ENCODE data around the gene C17orf75. TPM values are rescaled to one million over a fixed set of nuclear protein-coding genes. Genes with fewer than 3 reads are reported as not detected.
"Not testable (repeated sequence)": the region's sequence is repeated elsewhere in the genome, so short reads cannot be mapped to it uniquely, and the experiment has no call there.

C17orf75 gene
- total RNA-seq, 2 donors from 2014 or later: 12.1 to 14.8 TPM

DNA sequence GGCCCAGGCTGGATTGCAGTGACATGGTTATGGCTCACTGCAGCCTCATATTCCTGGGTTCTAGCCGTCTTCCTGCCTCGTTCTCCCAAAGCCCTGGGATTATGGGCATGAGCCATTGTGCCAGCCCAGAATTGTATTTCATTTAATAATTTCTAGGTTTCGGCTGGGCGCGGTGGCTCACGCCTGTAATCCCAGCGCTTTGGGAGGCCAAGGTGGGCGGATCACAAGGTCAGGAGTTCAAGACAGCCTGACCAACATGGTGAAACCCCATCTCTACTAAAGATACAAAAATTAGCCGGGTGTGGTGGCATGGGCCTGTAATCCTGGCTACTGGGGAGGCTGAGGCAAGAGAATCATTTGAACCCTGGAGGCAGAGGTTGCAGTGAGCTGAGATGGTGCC is 10.8 kb upstream of the C17orf75 start:
- H3K4me3 Mint-ChIP-seq: peak overlapping the region; percentile 97
- H3K36me3 Mint-ChIP-seq (ENCODE audit: low read depth): peaks cover 79% of the 10 kb centered on the region
- not testable (repeated sequence) for H3K27me3 Mint-ChIP-seq; H3K27ac Mint-ChIP-seq; H3K9me3 Mint-ChIP-seq; ATAC-seq (replicated peaks)
- H3K4me1 Mint-ChIP-seq: peaks cover 19% of the 10 kb centered on the region

DNA sequence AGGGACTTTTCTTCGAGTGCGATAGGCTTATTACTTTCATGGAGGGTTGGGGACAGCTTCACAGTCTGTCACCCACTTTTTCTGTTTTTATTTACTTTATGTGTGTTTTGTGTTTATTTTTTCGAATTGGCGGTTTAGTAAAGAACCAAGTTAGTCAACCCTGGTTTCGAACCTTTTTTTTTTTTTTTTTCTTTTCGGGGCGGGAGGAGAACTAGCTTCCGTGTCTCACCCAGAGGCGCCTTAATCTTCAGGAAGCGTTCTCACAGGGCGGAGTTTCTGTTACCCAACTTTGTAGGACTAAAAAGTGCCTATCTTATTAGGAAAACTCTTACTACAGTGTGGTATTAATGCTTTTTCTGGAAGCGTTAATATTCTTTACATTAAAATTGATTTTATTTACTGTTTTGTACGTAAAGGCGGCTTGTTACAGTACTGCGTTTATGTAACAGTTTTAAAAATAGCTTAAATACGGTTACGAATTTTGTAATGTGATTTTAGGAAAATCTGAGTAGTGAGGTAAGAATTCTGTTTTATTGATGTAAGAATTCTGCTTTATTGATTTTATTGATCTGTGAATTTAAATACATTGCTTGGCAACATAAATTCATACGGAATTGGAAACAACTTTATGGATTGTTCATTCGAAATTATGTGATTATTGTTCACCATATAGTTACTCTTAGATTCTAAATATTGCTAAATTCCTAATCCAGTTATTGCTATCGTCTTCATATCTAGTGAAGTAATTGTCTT is 8.9 kb upstream of the C17orf75 start:
- Mint-ChIP-seq H3K9me3 (no peaks in the 10 kb centered on the region), H3K27ac (peak overlapping the region; percentile 99), H3K4me3 (peak overlapping the region; percentile 97), H3K36me3 (ENCODE audit: low read depth) (peaks cover 63% of the 10 kb centered on the region), H3K4me1 (peaks cover 13% of the 10 kb centered on the region), H3K27me3 (no peaks in the 10 kb centered on the region)
- peak; percentile 53 for ATAC-seq (replicated peaks)

DNA sequence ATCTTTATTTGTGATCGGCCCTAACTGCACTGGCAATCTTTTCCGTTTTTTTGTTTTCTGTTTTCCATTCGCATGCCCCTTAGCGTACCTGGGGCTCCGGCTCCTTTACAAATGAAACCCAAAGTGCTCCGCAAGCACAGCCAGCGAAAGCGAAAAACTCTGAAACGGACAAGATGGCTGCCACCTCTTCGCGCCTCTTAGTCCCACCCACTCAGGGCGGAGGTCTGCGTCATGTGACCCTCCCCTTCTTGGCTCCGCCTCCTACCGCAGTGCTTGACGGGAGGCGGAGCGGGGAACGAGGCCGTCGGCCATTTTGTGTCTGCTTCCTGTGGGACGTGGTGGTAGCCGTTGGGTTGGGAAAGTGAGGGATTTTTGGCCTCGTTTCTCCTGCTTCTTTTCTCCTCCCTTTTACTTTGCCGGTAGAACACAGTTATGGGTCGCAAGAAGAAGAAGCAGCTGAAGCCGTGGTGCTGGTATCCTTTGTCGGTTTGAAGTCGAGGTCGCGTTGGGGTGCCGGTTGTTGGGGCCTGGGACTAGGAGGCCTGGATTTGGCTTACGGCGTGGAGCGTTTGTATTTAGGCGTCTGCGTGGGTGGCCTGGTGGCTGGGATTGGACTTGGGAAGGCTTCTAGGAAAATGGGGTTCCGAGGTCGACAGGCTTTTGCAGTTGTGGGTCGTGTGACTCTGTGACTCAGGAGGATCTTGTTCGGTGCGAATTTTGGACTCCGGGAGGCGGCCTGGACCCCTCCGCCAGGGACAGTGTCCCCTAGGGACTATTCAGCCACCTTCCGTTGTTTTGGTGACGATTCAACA is 8.1 kb upstream of the C17orf75 start, which contains the start of gene ZNF207:
Gene ZNF207, plus strand, starts transcription at position 304 of the 812 bp plus-strand sequence. Its CDS starts 129 bp downstream, at position 433.
- H3K9me3 Mint-ChIP-seq: no peaks in the 10 kb centered on the region
- peaks cover 5% of the 10 kb centered on the region for H3K4me1 Mint-ChIP-seq
- H3K36me3 Mint-ChIP-seq (ENCODE audit: low read depth): peaks cover 56% of the 10 kb centered on the region
- peak within 1 kb of the TSS; percentile 99 for H3K27ac Mint-ChIP-seq
- no peaks in the 10 kb centered on the region for H3K27me3 Mint-ChIP-seq
- peak within 1 kb of the TSS; percentile 97 for H3K4me3 Mint-ChIP-seq
- ATAC-seq (replicated peaks): peak; percentile 96

DNA sequence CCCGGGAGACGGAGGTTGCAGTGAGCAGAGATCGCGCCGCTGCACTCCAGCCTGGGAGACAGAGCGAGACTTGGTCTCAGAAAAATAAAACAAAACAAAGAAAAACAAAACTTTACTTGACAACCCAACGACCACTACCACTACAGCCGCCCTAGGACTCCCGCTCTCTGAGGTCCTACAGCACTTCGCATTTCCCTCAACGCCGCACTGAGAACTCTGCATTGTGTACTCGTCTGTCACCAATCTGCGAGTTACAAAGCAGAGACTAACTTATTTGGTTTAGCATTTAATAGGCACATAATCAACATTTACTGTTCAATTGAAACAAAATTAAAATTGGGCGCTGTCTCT is 7.5 kb upstream of the C17orf75 start:
- no peaks in the 10 kb centered on the region for H3K27me3 Mint-ChIP-seq
- H3K9me3 Mint-ChIP-seq: no peaks in the 10 kb centered on the region
- no peak for ATAC-seq (replicated peaks)
- H3K4me1 Mint-ChIP-seq: no peaks in the 10 kb centered on the region
- peaks cover 50% of the 10 kb centered on the region for H3K36me3 Mint-ChIP-seq (ENCODE audit: low read depth)
- H3K4me3 Mint-ChIP-seq: peak overlapping the region; percentile 97
- H3K27ac Mint-ChIP-seq: peak overlapping the region; percentile 99

DNA sequence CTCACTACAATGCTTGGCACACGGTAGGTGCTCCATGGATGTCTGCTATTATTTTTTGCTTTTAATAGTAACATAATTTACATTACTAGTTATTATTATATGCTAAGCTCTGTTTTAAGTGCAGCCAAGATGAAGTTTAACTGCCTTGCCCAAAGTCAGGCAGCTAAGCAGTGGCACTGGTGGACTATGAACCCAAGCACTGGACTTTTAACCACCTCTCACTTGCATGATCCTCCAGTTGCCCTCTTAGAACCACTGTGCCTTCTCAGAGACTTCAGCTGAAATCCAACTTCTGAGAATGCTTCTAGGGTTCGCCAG is 6.5 kb upstream of the C17orf75 start:
- no peak overlapping the region for H3K4me3 Mint-ChIP-seq
- H3K27me3 Mint-ChIP-seq: no peaks in the 10 kb centered on the region
- no peaks in the 10 kb centered on the region for H3K4me1 Mint-ChIP-seq
- no peaks in the 10 kb centered on the region for H3K9me3 Mint-ChIP-seq
- no peak for ATAC-seq (replicated peaks)
- H3K27ac Mint-ChIP-seq: no peak overlapping the region
- H3K36me3 Mint-ChIP-seq (ENCODE audit: low read depth): peaks cover 39% of the 10 kb centered on the region

DNA sequence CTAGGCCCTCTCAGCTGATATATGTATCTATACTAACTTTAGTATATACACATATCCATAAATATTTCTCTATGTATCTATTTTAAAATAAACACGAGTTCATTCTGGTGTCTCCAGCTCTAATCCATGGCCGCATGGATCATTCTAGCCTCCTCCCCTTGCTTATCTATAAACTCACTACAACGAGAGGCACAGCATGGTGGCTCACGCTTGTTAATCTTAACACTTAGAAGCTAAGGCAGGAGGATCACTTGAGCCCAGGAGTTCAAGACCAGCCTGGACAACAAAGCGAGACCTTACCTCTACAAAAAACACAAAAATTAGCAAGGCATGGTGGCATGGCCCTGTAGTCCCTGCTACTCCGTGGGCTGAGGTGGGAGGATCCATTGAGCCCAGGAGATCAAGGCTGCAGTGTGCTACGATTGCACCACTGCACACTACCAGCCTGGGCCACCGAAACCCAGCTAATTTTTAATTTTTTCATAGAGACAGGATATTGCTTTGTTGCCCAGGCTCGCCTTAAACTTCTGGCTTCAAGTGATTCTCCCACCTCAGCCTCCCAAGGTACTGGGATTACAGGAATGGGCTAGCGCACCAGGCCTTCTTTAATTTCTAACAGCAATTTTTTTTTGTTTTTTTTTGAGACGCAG is 4.1 kb upstream of the C17orf75 start:
- Mint-ChIP-seq H3K27ac (no peak overlapping the region), H3K4me3 (no peak overlapping the region), H3K27me3 (no peaks in the 10 kb centered on the region), H3K4me1 (peaks cover 8% of the 10 kb centered on the region), H3K36me3 (ENCODE audit: low read depth) (peaks cover 16% of the 10 kb centered on the region), H3K9me3 (no peaks in the 10 kb centered on the region)
- ATAC-seq (replicated peaks): no peak

DNA sequence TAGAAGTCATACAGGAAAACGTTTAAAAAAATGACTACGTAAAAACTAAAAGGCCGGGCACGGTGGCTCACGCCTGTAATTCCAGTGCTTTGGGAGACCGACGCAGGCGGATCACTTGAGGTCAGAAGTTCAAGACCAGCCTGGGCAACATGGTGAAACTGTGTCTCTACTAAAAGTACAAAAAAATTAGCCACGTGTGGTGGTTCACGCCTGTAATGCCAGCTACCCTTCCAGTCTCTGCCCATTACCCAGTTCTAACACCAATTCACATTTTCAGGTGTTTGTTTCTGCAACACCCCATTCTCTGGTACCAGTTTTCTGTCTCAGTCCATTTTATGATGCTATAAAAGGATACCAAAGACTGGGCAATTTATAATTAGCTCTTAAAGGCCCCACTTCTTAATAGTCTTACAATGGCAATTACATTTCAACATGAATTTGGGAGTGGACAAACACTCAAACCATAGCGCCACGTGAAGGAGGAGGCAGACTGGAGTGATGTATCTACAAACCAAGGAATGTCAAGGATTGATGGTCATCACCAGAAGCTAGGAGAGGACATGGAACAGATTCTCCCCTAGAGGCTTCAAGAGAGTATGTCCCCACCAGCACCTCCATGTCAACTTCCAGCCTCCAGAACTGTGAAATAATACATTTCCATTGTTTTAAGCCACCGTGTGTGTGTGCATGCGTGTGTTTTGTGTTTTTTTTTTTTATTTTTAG is 791 bp upstream of the C17orf75 start:
- peak overlapping the region; percentile 88 for H3K27ac Mint-ChIP-seq
- no peaks in the 10 kb centered on the region for H3K27me3 Mint-ChIP-seq
- H3K9me3 Mint-ChIP-seq: no peaks in the 10 kb centered on the region
- H3K4me3 Mint-ChIP-seq: peak overlapping the region; percentile 89
- peaks cover 4% of the 10 kb centered on the region for H3K36me3 Mint-ChIP-seq (ENCODE audit: low read depth)
- no peak for ATAC-seq (replicated peaks)
- H3K4me1 Mint-ChIP-seq: peaks cover 11% of the 10 kb centered on the region

DNA sequence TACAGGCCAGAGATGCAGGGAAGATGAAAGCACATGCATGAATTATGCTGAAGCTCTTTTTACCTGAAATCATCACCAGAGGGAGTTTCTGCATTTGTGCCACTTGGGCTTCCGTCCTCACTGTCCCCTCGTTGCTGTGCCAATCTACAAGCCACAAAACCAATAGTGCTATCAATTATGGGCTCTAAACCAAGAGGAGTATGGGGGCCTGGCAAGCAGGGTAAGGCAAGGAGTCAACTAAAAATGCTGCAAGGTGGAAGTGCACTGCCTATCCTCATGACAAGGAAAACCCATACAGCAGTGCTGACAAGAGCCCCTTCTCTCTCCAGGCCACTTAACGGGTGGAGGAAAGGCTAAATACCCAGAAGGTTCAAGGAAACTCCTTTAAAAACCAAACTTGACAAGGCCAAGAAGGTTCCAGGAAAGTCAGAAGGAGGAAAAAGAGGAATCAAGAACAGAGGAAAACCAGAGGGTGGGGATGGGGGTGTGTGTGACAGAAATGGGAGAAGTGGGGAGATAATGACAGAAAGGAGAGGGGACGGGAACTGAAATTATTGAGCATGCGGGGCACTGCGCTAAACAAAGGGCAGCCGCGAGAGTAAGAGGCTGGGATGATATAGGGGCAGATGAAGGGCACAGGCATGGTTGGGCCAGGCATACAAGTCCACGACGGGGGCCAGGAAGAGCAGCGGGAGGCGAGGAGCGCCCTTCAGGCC is 674 bp downstream of the C17orf75 start:
- Mint-ChIP-seq H3K4me1 (peaks cover 11% of the 10 kb centered on the region), H3K27me3 (no peaks in the 10 kb centered on the region), H3K9me3 (no peaks in the 10 kb centered on the region), H3K4me3 (peak overlapping the region; percentile 89), H3K36me3 (ENCODE audit: low read depth) (peaks cover 7% of the 10 kb centered on the region), H3K27ac (peak overlapping the region; percentile 88)
- ATAC-seq (replicated peaks): peak; percentile 25

DNA sequence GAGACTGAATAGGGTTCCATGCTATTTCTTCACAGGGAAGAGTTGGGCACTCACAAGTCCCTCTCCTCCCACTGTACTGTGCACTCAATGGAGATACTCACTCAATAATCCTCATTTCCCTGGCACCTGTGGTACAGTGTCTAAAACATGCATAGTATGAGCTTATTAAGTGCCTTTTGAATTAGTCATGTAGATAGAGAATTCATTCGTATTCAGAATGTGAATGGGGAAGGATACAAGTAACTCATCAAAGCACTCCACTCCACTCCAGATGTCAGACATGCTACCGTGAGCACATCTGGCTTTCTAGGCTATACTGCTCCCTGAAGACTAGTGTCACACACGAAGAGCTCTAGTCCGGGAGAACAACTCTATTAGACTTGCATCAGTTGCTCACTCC is 6.3 kb downstream of the C17orf75 start:
- H3K36me3 Mint-ChIP-seq (ENCODE audit: low read depth): peaks cover 34% of the 10 kb centered on the region
- H3K4me3 Mint-ChIP-seq: no peak overlapping the region
- no peaks in the 10 kb centered on the region for H3K27me3 Mint-ChIP-seq
- H3K9me3 Mint-ChIP-seq: no peaks in the 10 kb centered on the region
- no peak overlapping the region for H3K27ac Mint-ChIP-seq
- H3K4me1 Mint-ChIP-seq: peaks cover 12% of the 10 kb centered on the region
- ATAC-seq (replicated peaks): no peak

DNA sequence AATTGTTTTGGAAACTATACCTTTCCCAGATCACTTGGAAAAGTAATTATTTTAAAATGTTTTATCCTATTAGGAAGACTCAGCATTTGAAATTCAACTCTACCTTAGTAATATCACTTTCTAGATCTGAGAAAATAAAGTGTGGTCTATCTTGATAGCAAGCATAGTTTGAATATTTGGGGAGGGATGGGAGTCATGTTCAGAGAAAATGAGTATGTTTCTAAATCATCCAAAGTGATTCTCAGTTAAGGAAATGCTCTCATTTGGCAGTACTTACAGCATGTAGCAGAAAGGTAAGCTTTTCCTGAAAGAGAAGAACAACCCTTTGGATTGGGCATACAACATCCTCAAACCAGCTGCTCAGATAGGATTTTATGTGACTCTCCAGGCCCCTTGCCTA is 6.9 kb downstream of the C17orf75 start:
- no peak for ATAC-seq (replicated peaks)
- H3K4me3 Mint-ChIP-seq: no peak overlapping the region

DNA sequence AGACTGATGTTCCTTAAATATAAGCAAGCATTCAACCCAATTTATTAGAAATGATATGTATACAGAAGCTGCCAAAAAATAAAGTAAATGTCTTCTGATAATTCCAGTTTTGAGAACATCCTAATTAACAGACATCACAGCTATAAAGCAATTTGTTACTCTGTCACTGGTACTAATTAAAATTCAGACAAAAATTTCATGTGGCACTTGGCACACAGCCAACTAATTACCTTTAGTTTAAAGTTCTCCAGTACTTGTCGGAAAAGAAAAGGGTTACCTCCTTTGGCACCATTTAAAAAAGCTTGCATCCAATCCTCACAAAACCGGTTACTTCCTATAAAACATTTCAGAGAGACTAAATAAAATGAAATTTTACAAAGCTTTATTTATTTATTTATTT is 8.8 kb downstream of the C17orf75 start:
- no peaks in the 10 kb centered on the region for H3K27me3 Mint-ChIP-seq
- no peak for ATAC-seq (replicated peaks)
- H3K27ac Mint-ChIP-seq: no peak overlapping the region
- no peak overlapping the region for H3K4me3 Mint-ChIP-seq
- peaks cover 34% of the 10 kb centered on the region for H3K36me3 Mint-ChIP-seq (ENCODE audit: low read depth)
- peaks cover 17% of the 10 kb centered on the region for H3K4me1 Mint-ChIP-seq
- H3K9me3 Mint-ChIP-seq: no peaks in the 10 kb centered on the region

More for the DNA sequence above, 6.9 kb downstream of the C17orf75 start:
- Mint-ChIP-seq H3K4me1 (peaks cover 16% of the 10 kb centered on the region), H3K36me3 (ENCODE audit: low read depth) (peaks cover 34% of the 10 kb centered on the region), H3K27ac (no peak overlapping the region), H3K27me3 (no peaks in the 10 kb centered on the region), H3K9me3 (no peaks in the 10 kb centered on the region)

DNA sequence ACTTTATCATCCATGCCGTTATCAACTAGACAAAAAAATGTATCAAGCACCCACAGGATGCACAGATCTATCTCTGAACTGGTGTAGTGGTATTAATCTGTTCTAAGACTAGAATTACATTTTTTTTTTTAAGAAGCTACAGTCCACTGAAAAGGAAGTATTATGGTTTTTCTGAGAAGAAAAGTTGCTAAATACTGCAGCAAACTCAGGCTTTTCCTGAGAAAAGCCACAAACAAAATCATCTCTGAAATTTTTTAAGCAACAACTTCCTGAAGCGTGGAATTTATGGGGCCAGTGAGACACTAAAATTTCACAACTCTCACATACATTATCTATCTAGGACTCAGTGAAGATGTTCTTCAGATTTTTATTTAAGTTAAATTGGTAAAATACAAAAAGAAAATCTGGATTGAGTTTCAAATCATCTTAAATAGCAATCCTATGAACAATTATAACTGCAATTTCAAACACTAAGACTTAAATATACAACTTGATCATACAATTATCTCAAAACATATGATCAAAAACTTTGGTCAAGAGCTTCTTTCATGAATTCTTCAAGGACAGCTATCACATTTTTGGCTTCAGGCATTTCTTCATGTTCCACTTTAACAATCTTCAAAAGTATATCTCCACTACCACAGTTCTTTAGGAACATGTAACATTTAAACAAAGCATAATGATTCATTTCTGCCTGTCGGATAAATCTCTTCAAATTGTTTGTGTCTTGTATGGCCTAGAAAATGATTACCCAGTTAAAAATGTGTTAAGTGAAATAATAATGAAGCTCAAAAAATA is 10.5 kb downstream of the C17orf75 start:
- Mint-ChIP-seq H3K4me1 (peaks cover 17% of the 10 kb centered on the region), H3K27me3 (no peaks in the 10 kb centered on the region), H3K36me3 (ENCODE audit: low read depth) (peaks cover 28% of the 10 kb centered on the region), H3K4me3 (peak overlapping the region; percentile 50), H3K9me3 (no peaks in the 10 kb centered on the region), H3K27ac (peak overlapping the region; percentile 58)
- peak; percentile 53 for ATAC-seq (replicated peaks)

DNA sequence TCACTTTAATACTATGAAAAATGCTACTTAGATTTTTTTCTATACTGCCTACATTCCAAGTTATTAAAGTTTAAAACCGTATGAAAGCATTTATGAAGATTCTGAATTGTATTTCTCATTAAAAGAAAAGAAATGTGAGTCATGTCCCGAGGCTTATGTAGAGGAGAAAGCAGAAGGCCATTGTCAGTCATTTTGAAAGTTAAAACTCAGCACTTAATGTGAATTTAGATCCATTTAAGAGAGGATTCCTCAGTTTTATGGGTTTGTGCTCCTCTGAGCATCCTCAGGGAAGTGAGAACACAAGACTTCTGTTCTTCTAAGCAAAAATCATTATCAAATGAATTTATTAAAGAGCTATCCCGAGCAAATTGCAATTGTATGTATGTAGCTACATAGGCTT is 11.8 kb downstream of the C17orf75 start:
- Mint-ChIP-seq H3K27me3 (no peaks in the 10 kb centered on the region), H3K9me3 (no peaks in the 10 kb centered on the region), H3K36me3 (ENCODE audit: low read depth) (peaks cover 24% of the 10 kb centered on the region), H3K27ac (peak overlapping the region; percentile 61), H3K4me1 (peaks cover 17% of the 10 kb centered on the region), H3K4me3 (peak overlapping the region; percentile 50)
- peak; percentile 77 for ATAC-seq (replicated peaks)

All from activated T-helper 17 cell treated with anti-CD3 and anti-CD28 coated beads, Interleukin-2, amount 50 U/mL, for 72 hours (primary cell).